ENCODE data around the gene OXSR1. TPM values are rescaled to one million over a fixed set of nuclear protein-coding genes. Genes with fewer than 3 reads are reported as not detected.
"Not testable (repeated sequence)": the region's sequence is repeated elsewhere in the genome, so short reads cannot be mapped to it uniquely, and the experiment has no call there.

The OXSR1 gene
- total and polyA plus RNA-seq, 2 experiments from 2014 or later, result 16.0 to 41.1 TPM

- H3K27ac ChIP-seq (ENCODE audit: low read depth); H3F3A ChIP-seq (replicated peaks; ENCODE audit: low read depth); H2AFZ ChIP-seq; DNase-seq (ENCODE audit: low spot score); H3K4me3 ChIP-seq; H3K27me3 ChIP-seq (ENCODE audit: insufficient read depth); H4K20me1 ChIP-seq (replicated peaks; ENCODE audit: insufficient read depth); H3K4me2 ChIP-seq; H3K9me3 Mint-ChIP-seq; ATAC-seq; H3K27me3 Mint-ChIP-seq (ENCODE audit: insufficient read depth, low read depth, poor library complexity); H3K4me3 Mint-ChIP-seq; H3K9me2 ChIP-seq (ENCODE audit: insufficient read depth); H3K4me1 ChIP-seq (ENCODE audit: insufficient read depth): not testable (repeated sequence)
- Histone ChIP-seq H3K36me3 (ENCODE audit: insufficient read depth) (peaks cover 10% of the 10 kb centered on the region; the same call in 1 of the 2 replicates), H3K79me2 (replicated peaks; ENCODE audit: insufficient read depth) (peaks cover 23% of the 10 kb centered on the region)
- Mint-ChIP-seq H3K4me1 (peaks cover 11% of the 10 kb centered on the region), H3K27ac (peak overlapping the region; percentile 41; the same call in 1 of the 2 replicates), H3K36me3 (ENCODE audit: low read depth) (peaks cover 19% of the 10 kb centered on the region)
Observed at GRCh38 chr3:38202931-38203330, 37.6 kb downstream of the OXSR1 start.

DNA sequence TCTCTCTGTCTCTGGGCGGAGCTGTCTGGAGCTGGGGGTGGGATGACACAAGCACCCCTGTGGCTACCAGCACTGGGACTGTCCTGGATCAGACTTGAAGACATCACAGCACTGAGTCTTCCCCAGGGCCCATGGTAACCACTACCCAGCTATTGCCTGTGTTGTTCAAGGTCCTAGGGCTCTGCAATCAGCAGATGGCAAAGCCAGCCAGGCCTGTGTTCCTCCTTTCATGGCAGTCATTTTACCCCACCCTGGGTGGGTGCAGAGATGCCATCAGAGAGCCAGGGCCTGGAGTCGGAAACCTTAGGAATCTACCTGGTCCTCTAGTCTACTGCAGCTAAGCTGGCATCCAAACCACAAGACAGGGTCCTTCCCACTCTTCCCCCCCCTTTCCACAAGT lies 38.4 kb downstream of the OXSR1 start:
- Mint-ChIP-seq H3K27me3 (ENCODE audit: insufficient read depth, low read depth, poor library complexity) (peaks cover 3% of the 10 kb centered on the region), H3K27ac (peak overlapping the region; percentile 62), H3K36me3 (ENCODE audit: low read depth) (peaks cover 17% of the 10 kb centered on the region), H3K9me3 (no peaks in the 10 kb centered on the region), H3K4me1 (peaks cover 7% of the 10 kb centered on the region), H3K4me3 (no peak overlapping the region)
- no peaks in the 10 kb centered on the region for H3F3A ChIP-seq (replicated peaks; ENCODE audit: low read depth)
- ATAC-seq (peak; percentile 35; the same call in 2 of the 3 replicates), DNase-seq (ENCODE audit: low spot score) (no peak)
- H3K4me3 ChIP-seq, result no peak overlapping the region
- H3K79me2 ChIP-seq (replicated peaks; ENCODE audit: insufficient read depth), result peaks cover 28% of the 10 kb centered on the region
- H3K27ac ChIP-seq (ENCODE audit: low read depth), result no peak overlapping the region; the same call in 1 of the 2 replicates
- peaks cover 7% of the 10 kb centered on the region; the same call in 1 of the 2 replicates for H3K36me3 ChIP-seq (ENCODE audit: insufficient read depth)
- peaks cover 10% of the 10 kb centered on the region for H4K20me1 ChIP-seq (replicated peaks; ENCODE audit: insufficient read depth)
- no peak overlapping the region for H3K4me2 ChIP-seq
- H2AFZ ChIP-seq, result no peak overlapping the region
- TF ChIP-seq, protein P1, sequence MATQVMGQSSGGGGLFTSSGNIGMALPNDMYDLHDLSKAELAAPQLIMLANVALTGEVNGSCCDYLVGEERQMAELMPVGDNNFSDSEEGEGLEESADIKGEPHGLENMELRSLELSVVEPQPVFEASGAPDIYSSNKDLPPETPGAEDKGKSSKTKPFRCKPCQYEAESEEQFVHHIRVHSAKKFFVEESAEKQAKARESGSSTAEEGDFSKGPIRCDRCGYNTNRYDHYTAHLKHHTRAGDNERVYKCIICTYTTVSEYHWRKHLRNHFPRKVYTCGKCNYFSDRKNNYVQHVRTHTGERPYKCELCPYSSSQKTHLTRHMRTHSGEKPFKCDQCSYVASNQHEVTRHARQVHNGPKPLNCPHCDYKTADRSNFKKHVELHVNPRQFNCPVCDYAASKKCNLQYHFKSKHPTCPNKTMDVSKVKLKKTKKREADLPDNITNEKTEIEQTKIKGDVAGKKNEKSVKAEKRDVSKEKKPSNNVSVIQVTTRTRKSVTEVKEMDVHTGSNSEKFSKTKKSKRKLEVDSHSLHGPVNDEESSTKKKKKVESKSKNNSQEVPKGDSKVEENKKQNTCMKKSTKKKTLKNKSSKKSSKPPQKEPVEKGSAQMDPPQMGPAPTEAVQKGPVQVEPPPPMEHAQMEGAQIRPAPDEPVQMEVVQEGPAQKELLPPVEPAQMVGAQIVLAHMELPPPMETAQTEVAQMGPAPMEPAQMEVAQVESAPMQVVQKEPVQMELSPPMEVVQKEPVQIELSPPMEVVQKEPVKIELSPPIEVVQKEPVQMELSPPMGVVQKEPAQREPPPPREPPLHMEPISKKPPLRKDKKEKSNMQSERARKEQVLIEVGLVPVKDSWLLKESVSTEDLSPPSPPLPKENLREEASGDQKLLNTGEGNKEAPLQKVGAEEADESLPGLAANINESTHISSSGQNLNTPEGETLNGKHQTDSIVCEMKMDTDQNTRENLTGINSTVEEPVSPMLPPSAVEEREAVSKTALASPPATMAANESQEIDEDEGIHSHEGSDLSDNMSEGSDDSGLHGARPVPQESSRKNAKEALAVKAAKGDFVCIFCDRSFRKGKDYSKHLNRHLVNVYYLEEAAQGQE (IDR thresholded peaks at IDR 0.05; ENCODE audit: unreplicated experiment), result no peak
- TF ChIP-seq POLR2AphosphoS5 (IDR thresholded peaks at IDR 0.05; ENCODE audit: low read depth) (no peak), CREB1 (CRISPR knock-in tag; IDR thresholded peaks at IDR 0.05; ENCODE audit: low read depth) (no peak), ETS1 (IDR thresholded peaks at IDR 0.05) (no peak), ZNF331 (CRISPR knock-in tag; IDR thresholded peaks at IDR 0.05; ENCODE audit: low read depth) (no peak), EZH2phosphoT487 (IDR thresholded peaks at IDR 0.05; ENCODE audit: unreplicated experiment) (no peak), JUNB (IDR thresholded peaks at IDR 0.05; ENCODE audit: unreplicated experiment) (no peak), ZNF114 (CRISPR knock-in tag; IDR thresholded peaks at IDR 0.05) (no peak), ZNF462 (CRISPR knock-in tag; IDR thresholded peaks at IDR 0.05) (no peak)
- H3K9me2 ChIP-seq (ENCODE audit: insufficient read depth), result no peaks in the 10 kb centered on the region
- peaks cover 5% of the 10 kb centered on the region for H3K4me1 ChIP-seq (ENCODE audit: insufficient read depth)
- no peaks in the 10 kb centered on the region for H3K27me3 ChIP-seq (ENCODE audit: insufficient read depth)
